AG10803 (cell line): ENCODE measurements around the gene LTBP4.

ENCODE experiments used
- DNase-seq: peaks from one replicate; pipeline ENCODE4 v3.0.0; 2010; ENCODE audit warnings: low read depth
- H3K4me3 ChIP-seq: 2 replicates; pipeline ENCODE4 v1.5.1; 2011; ENCODE audit warnings: mild to moderate bottlenecking, low read length, control low read depth
- TF ChIP-seq, protein P1 (sequence below): conservative IDR thresholded peaks from 2 replicates; pipeline ENCODE4 v1.5.1; 2011; ENCODE audit warnings: mild to moderate bottlenecking, low read length, control low read depth, inconsistent platforms

Gene LTBP4

GRCh38 chr19:40592170-40592569 lies 9.0 kb upstream of the LTBP4 start:
- peak; percentile 35 for DNase-seq
- TF ChIP-seq, protein P1, sequence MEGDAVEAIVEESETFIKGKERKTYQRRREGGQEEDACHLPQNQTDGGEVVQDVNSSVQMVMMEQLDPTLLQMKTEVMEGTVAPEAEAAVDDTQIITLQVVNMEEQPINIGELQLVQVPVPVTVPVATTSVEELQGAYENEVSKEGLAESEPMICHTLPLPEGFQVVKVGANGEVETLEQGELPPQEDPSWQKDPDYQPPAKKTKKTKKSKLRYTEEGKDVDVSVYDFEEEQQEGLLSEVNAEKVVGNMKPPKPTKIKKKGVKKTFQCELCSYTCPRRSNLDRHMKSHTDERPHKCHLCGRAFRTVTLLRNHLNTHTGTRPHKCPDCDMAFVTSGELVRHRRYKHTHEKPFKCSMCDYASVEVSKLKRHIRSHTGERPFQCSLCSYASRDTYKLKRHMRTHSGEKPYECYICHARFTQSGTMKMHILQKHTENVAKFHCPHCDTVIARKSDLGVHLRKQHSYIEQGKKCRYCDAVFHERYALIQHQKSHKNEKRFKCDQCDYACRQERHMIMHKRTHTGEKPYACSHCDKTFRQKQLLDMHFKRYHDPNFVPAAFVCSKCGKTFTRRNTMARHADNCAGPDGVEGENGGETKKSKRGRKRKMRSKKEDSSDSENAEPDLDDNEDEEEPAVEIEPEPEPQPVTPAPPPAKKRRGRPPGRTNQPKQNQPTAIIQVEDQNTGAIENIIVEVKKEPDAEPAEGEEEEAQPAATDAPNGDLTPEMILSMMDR = no peak
- no peak overlapping the region for H3K4me3 ChIP-seq

GRCh38 chr19:40594255-40594654 lies 6.9 kb upstream of the LTBP4 start:
- DNase-seq = no peak
- TF ChIP-seq, protein P1 = no peak
- H3K4me3 ChIP-seq = no peak overlapping the region

GRCh38 chr19:40594657-40595091 lies 6.5 kb upstream of the LTBP4 start:
- TF ChIP-seq, protein P1 = peak; percentile 24; the same call in 1 of the 2 replicates
- no peak overlapping the region for H3K4me3 ChIP-seq
- DNase-seq = no peak

GRCh38 chr19:40596608-40597328 lies 4.4 kb upstream of the LTBP4 start:
- DNase-seq = no peak

DNA sequence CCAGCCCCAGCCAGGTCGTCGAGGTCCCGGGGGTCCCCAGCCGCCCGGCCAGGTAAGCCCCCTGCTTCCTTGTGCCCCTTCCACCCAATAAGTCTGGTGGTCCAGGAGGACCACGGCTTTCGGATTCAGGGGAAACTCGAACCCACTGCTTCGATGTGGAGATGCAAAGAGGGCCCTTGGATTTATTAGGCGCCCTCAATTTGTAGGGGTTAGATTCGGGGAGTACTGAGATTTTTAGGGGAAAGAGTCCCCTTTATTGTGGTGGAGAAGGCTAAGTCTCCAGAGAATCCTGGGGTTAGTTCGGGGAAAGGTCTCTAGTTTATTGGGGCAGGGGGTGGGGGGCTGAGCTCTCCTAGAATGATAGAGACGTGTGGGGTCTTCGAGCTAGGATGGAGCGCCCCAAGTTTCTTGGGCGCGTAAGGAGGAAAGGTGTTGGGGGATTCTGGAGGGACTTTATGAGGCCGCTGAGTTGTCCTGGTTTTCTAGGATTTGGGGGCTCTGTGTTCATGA lies 3.8 kb upstream of the LTBP4 start:
- H3K4me3 ChIP-seq = no peak overlapping the region
- TF ChIP-seq, protein P1 = no peak
- no peak for DNase-seq

More at GRCh38 chr19:40596608-40597328, 4.4 kb upstream of the LTBP4 start:
- TF ChIP-seq, protein P1 = no peak
- H3K4me3 ChIP-seq = peak overlapping the region; percentile 22

DNA sequence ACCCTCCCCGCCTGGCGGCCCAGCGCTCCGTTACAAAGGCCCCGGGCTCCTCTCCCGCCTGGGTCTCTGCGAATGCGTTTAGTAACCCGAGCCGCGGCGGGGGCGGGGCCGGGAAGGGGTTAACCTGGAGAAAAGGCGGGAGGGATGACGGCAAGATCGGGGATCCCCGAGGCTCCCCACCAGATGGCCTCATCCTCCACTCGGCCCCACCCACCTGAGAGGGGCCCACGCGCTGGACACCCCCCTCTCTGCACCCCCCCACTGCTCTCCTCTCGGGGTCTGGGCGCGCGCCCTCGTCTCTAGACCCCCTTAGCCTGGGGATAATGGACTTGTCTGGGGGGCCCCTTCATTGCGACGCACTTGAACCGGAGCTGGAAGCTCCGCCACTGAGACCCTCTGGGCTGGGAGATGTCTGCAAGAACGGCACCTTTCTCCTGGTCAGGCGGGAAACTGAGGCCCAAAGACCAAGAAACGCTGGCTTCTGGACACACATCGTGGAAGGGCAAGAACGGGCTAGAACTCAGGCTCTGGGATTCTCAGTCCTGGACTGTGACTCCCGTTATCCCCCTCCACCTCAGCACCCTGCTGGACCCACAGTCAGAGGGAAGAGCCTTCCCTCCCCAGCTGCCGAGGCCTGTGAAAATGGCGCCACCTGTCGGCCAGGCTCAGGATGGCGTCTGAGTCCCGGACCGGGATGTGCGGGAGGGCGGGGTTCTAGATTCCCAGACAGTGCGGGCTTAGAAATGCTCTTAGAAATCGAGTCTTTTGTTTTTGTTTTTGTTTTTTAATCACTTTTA lies 2.9 kb upstream of the LTBP4 start:
- TF ChIP-seq, protein P1 = peak; percentile 96
- H3K4me3 ChIP-seq = peak overlapping the region; percentile 53
- DNase-seq = peak; percentile 73
